Measurements from ENCODE around the gene METTL25. TPM values are rescaled to one million over a fixed set of nuclear protein-coding genes. Genes with fewer than 3 reads are reported as not detected.

Gene METTL25
- total RNA-seq, 4 donors from 2014 or later: 1.5 to 23.2 (median 12.2) TPM

DNA sequence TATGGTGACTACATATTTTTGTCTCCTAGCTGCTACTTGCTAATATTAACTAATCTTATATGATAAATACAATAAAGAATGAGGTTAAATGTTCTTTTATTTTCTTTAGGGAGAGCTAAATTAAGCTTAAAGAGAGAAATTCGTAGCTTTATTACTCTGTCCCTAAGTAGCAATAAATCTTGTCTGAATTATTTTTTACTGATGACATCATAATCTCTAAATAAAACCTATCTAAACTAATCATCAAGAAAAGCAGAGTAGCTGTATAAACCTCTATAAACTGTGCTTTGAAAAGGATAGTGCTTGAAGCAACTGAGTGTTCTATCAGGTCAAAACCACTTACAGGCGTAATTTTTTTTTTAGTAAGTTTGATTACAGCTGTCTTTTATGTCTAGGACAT lies 42.5 kb downstream of the METTL25 start:
- H3K9me3 ChIP-seq: no peaks in the 10 kb centered on the region
- in situ Hi-C loops (cut with MboI; ENCODE audit: low pct_ligation_motif_present in 1 of 4, low pct_unique_long_range_greater_than_20kb in 1 of 4, low sequenced_read_pairs in 3 of 4): no loop called here
- no peak for DNase-seq
- intact Hi-C loops (cut with DNase I; ENCODE audit: low total_unique reads): no loop called here
- no peaks in the 10 kb centered on the region for H3K4me1 ChIP-seq
- peaks cover 0 to 13% (median 4%) of the 10 kb centered on the region in 4 donors for H3K36me3 ChIP-seq
- no peaks in the 10 kb centered on the region for H3K27me3 ChIP-seq
- no peak overlapping the region for H3K4me3 ChIP-seq
- TF ChIP-seq POLR2AphosphoS5 (IDR thresholded peaks at IDR 0.05) (no peak), EP300 (IDR thresholded peaks at IDR 0.05; ENCODE audit: low read depth) (no peak), POLR2A (IDR thresholded peaks at IDR 0.05) (no peak)
- TF ChIP-seq, protein P1, sequence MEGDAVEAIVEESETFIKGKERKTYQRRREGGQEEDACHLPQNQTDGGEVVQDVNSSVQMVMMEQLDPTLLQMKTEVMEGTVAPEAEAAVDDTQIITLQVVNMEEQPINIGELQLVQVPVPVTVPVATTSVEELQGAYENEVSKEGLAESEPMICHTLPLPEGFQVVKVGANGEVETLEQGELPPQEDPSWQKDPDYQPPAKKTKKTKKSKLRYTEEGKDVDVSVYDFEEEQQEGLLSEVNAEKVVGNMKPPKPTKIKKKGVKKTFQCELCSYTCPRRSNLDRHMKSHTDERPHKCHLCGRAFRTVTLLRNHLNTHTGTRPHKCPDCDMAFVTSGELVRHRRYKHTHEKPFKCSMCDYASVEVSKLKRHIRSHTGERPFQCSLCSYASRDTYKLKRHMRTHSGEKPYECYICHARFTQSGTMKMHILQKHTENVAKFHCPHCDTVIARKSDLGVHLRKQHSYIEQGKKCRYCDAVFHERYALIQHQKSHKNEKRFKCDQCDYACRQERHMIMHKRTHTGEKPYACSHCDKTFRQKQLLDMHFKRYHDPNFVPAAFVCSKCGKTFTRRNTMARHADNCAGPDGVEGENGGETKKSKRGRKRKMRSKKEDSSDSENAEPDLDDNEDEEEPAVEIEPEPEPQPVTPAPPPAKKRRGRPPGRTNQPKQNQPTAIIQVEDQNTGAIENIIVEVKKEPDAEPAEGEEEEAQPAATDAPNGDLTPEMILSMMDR (IDR thresholded peaks at IDR 0.05): no peak
- H3K27ac ChIP-seq: no peak overlapping the region
- WGBS, 2 donors (ENCODE audit: low coverage in 1 of 2): 74 to 77% methylated on average over 2 of the region's 2 CpGs

DNA sequence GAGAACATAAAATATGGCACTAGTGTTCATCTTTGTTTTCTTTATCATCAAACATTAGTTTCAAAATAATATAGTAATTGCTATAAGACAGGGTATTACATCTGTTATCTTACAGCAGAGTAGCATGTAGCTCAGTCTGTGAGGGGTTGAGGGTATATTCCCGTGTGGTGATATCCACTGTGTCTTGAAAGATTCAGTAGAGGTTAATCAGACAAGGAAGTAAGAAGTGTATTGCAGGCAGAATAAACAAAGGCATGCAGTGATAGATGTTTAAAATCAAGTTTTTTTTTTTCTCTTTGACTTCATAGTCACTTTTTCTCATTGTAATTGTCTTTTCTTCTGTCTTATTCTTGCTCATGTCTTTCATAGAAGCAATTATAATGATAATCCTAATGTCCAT lies 48.3 kb downstream of the METTL25 start:
- no peaks in the 10 kb centered on the region for H3K27me3 ChIP-seq
- WGBS, 2 donors (ENCODE audit: low coverage in 1 of 2): 46 to 56% methylated on average over 1 of the region's 1 CpG
- no peaks in the 10 kb centered on the region for H3K4me1 ChIP-seq
- H3K27ac ChIP-seq: no peak overlapping the region
- DNase-seq: no peak
- in situ Hi-C loops (cut with MboI; ENCODE audit: low pct_ligation_motif_present in 1 of 4, low pct_unique_long_range_greater_than_20kb in 1 of 4, low sequenced_read_pairs in 3 of 4): no loop called here
- no peak for TF ChIP-seq POLR2AphosphoS5 (IDR thresholded peaks at IDR 0.05)
- intact Hi-C loops (cut with DNase I; ENCODE audit: low total_unique reads): no loop called here
- H3K4me3 ChIP-seq: no peak overlapping the region
- H3K36me3 ChIP-seq: no peaks in the 10 kb centered on the region
- no peaks in the 10 kb centered on the region for H3K9me3 ChIP-seq

DNA sequence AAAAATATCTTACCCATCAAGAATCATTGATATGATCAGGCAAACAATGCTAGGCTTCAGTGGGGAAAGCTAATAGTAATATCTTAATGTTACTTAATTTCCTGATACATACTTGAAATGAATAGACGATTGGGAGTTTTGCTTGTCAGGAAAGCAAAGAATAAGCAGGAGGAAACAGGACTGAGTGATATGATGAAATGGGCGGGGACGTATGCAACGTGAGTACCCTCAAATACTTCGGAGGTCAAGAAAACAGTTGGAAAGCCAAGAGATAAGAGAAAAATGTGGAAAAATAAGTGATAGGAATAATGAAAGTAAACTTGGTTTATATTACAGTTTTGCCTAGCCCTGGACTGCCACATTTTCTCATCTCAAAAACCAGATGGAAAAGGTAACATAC lies 49.2 kb downstream of the METTL25 start:
- Histone ChIP-seq H3K4me1 (no peaks in the 10 kb centered on the region), H3K27ac (no peak overlapping the region), H3K36me3 (no peaks in the 10 kb centered on the region), H3K9me3 (no peaks in the 10 kb centered on the region), H3K27me3 (no peaks in the 10 kb centered on the region), H3K4me3 (no peak overlapping the region)
- in situ Hi-C loops (cut with MboI; ENCODE audit: low pct_ligation_motif_present in 1 of 4, low pct_unique_long_range_greater_than_20kb in 1 of 4, low sequenced_read_pairs in 3 of 4) (no loop called here), intact Hi-C loops (cut with DNase I; ENCODE audit: low total_unique reads) (no loop called here)
- 72 to 90% methylated on average over 5 of the region's 5 CpGs for WGBS, 2 donors (ENCODE audit: low coverage in 1 of 2)
- TF ChIP-seq, protein P1 (IDR thresholded peaks at IDR 0.05): no peak
- no peak for TF ChIP-seq POLR2AphosphoS5 (IDR thresholded peaks at IDR 0.05)
- TF ChIP-seq POLR2A (IDR thresholded peaks at IDR 0.05): no peak
- TF ChIP-seq EP300 (IDR thresholded peaks at IDR 0.05; ENCODE audit: low read depth): no peak
- no peak for DNase-seq

DNA sequence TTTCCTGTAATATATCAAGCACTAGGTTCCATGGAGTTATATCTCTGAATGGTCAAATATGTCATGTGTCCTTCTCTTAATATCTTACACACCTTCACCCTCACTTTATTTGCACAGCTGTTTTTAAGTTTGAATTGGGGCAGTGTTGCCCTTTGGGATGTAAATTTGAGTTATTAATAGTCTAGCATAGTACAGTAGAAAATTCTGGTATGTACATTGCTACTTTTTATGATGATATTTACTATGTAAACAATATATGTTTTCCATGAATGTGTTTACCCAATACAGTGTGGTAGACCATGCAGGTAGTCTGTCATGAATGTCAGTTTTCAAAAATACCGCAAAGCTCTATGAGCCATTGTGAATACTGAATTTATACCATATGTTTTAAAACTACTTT lies 50.5 kb downstream of the METTL25 start:
- in situ Hi-C loops (cut with MboI; ENCODE audit: low pct_ligation_motif_present in 1 of 4, low pct_unique_long_range_greater_than_20kb in 1 of 4, low sequenced_read_pairs in 3 of 4): no loop called here
- TF ChIP-seq, protein P1 (IDR thresholded peaks at IDR 0.05): no peak
- TF ChIP-seq EP300 (IDR thresholded peaks at IDR 0.05; ENCODE audit: low read depth) (no peak), POLR2A (IDR thresholded peaks at IDR 0.05) (no peak), POLR2AphosphoS5 (IDR thresholded peaks at IDR 0.05) (no peak)
- WGBS, 2 donors (ENCODE audit: low coverage in 1 of 2): 100% methylated on average over 1 of the region's 1 CpG

DNA sequence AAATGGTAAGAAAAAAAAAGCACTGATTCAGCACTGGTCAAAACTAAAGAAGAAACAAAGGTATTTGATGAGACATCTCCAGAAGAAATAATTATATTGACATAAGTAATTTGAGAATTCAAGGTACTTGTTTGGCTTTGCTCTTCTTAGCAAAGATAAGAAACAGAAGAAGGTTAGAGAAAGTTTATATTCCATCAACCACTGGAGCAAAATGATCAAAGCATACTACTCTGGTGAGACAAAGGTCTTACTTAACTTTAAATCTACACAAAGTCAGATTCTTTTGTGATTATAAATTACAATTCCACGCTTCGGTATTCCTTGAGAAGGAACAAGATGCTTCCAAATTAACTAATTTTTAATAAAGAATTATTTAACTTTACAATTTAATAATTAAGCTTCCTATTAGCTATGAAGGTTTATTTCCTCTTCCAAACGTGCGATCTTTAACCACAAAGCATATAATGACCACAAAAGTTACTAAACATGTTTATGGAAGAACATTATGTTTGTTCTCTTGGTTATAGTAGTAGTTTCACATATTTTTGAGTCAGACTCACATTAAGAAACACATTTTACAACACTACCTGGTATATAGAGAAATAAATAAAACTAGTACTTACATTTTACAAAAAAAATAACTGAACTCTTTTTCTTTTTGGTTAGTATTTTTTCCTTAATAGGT lies 53.4 kb downstream of the METTL25 start:
- 80 to 84% methylated on average over 4 of the region's 4 CpGs for WGBS, 2 donors (ENCODE audit: low coverage in 1 of 2)
- in situ Hi-C loops (cut with MboI; ENCODE audit: low pct_ligation_motif_present in 1 of 4, low pct_unique_long_range_greater_than_20kb in 1 of 4, low sequenced_read_pairs in 3 of 4) (no loop called here), intact Hi-C loops (cut with DNase I; ENCODE audit: low total_unique reads) (loop anchor here (5.0 kb wide), 1 partner anchor 629 kb away; no protein-coding TSS in a partner anchor)
- Histone ChIP-seq H3K36me3 (no peaks in the 10 kb centered on the region), H3K4me1 (no peaks in the 10 kb centered on the region), H3K27me3 (no peaks in the 10 kb centered on the region), H3K4me3 (no peak overlapping the region), H3K9me3 (no peaks in the 10 kb centered on the region), H3K27ac (no peak overlapping the region)
- DNase-seq: no peak
- TF ChIP-seq EP300 (IDR thresholded peaks at IDR 0.05; ENCODE audit: low read depth) (no peak), POLR2A (IDR thresholded peaks at IDR 0.05) (no peak), POLR2AphosphoS5 (IDR thresholded peaks at IDR 0.05) (no peak)
- TF ChIP-seq, protein P1 (IDR thresholded peaks at IDR 0.05): no peak

More for the DNA sequence above, 50.5 kb downstream of the METTL25 start:
- intact Hi-C loops (cut with DNase I; ENCODE audit: low total_unique reads): no loop called here
- H3K36me3 ChIP-seq: no peaks in the 10 kb centered on the region
- H3K4me3 ChIP-seq: no peak overlapping the region
- no peaks in the 10 kb centered on the region for H3K9me3 ChIP-seq
- H3K4me1 ChIP-seq: no peaks in the 10 kb centered on the region
- no peak overlapping the region for H3K27ac ChIP-seq
- H3K27me3 ChIP-seq: no peaks in the 10 kb centered on the region
- no peak for DNase-seq
